ENCODE results near the gene CDH26. TPM values are rescaled to one million over a fixed set of nuclear protein-coding genes. Genes with fewer than 3 reads are reported as not detected.

The CDH26 gene
- total RNA-seq, 2 experiments from 2014 or later, result 0.53 to 0.86 TPM

DNA sequence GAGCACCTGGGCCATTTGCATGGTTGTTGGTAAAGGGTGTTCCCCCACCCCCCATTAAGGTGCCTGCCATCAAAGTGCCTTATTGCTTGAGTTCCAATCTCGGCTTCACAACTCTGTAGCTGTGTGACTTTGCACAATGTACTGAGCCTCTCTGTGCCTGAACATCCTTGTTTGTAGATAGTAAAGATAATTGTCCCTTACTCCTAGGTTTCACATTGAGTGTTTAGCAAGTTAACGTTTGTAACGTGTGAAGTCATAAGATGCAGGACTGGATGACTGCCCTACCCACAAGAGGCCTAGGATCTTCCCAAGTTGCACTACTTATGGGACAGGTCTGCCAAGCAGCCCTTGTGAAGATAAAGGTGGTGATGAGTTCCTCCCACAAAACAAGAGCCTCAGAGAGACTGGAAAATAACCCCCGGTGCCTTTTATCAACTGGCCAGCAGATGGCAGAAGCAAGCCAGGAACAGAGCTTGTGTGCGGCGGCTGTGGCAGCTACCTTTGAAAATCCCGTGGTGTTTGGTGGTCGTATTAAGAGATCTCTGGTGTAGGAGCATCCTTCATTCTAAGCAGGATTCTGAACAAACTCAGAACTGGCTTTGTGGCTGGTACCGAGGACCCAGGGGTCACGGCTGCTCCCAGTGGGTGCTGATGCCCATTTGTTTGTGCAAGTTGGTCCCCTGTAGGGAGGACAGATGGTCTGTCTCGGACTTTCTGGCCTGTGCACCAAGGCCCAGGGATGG lies 99.1 kb downstream of the CDH26 start:
- Mint-ChIP-seq H3K27me3 (peaks cover 2% of the 10 kb centered on the region), H3K36me3 (ENCODE audit: low read depth) (peaks cover 14% of the 10 kb centered on the region), H3K4me3 (peak overlapping the region; percentile 84), H3K4me1 (peaks cover 62% of the 10 kb centered on the region), H3K9me3 (no peaks in the 10 kb centered on the region), H3K27ac (peak overlapping the region; percentile 88)
- DNase-seq, result peak; percentile 79
- ChIA-PET CTCF (interaction anchor here (0.7 to 4.3 kb wide), 22 partner anchors 9 to 1205 kb away, joined by 3 to 29 read pairs (median 5); partner anchors contain the start of genes FAM217B, PPP1R3D and SYCP2), POLR2A (interaction anchor here (1.1 to 5.3 kb wide), 6 partner anchors 9 to 123 kb away, joined by 3 to 40 read pairs (median 4); partner anchors contain the start of genes FAM217B and PPP1R3D)

- Mint-ChIP-seq H3K4me1 (peaks cover 66% of the 10 kb centered on the region), H3K9me3 (no peaks in the 10 kb centered on the region), H3K36me3 (ENCODE audit: low read depth) (peaks cover 19% of the 10 kb centered on the region), H3K4me3 (peak overlapping the region; percentile 84), H3K27ac (peak overlapping the region; percentile 88), H3K27me3 (peaks cover under 1% of the 10 kb centered on the region)
- ChIA-PET POLR2A (interaction anchor here (1.1 to 5.3 kb wide), 4 partner anchors 13 to 124 kb away, joined by 3 to 40 read pairs (median 6); partner anchors contain the start of genes FAM217B and PPP1R3D), CTCF (interaction anchor here (0.7 to 4.3 kb wide), 24 partner anchors 8 to 1205 kb away, joined by 3 to 29 read pairs (median 5); partner anchors contain the start of genes FAM217B, PPP1R3D and SYCP2)
- DNase-seq, result peak; percentile 53
These were observed 99.9 kb downstream of the CDH26 start for GRCh38 chr20:60057866-60058807.

DNA sequence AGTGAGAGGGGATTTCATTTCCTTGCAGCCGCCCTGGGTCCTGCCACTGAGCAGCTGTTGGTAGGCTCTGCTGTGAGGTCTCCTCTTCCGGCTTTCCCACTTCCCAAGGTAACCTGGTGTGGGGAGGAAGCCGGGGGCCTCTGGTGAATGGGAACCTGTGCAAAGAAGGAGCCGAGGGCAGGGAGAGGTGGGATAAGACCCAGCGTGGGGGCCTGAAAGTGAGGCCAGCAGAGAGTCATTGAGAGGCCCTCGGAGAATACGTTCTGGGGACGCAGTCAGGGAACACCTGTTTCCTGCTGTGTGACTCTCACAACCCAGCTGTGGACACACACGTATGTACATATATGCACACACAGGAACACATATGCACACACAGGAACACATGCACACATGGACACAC lies 100.7 kb downstream of the CDH26 start:
- no peak for DNase-seq
- H3K27me3 Mint-ChIP-seq, result no peaks in the 10 kb centered on the region
- H3K4me1 Mint-ChIP-seq, result peaks cover 71% of the 10 kb centered on the region
- H3K9me3 Mint-ChIP-seq, result no peaks in the 10 kb centered on the region
- H3K4me3 Mint-ChIP-seq, result peak overlapping the region; percentile 84
- ChIA-PET POLR2A (interaction anchor here (5.3 kb wide), 1 partner anchor 118 kb away, joined by 40 read pairs; the partner anchor contains the start of genes FAM217B and PPP1R3D), CTCF (interaction anchor here (0.7 to 4.3 kb wide), 6 partner anchors 110 to 1102 kb away, joined by 3 to 29 read pairs (median 10); partner anchors contain the start of genes FAM217B and PPP1R3D)
- peak overlapping the region; percentile 88 for H3K27ac Mint-ChIP-seq
- H3K36me3 Mint-ChIP-seq (ENCODE audit: low read depth), result peaks cover 26% of the 10 kb centered on the region

DNA sequence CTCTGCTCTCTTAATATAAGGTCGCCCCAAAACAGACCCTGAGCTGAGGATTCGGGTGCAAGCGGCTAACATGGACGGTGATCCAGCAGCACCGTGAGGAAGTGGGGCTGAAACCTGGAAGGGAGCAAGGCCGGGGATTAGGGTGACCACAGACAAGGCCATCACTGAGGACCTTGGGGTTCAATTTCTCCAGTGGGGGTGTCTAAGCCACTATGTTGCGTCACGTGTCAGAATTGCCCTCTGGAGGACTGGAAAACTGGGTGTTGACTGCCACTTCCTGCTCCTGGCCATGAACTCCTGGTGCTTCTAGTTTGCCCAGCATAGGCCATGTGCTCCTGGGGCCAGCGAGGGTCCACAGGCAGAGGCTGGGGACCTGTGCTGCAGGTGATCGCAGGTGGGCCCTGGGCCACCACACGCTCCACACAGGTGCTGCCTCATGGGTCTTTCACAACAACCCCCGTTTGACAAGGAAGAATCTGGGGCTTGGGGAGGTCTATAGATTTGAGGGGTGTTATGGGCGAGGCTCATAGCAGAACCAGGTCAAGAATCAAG lies 101.9 kb downstream of the CDH26 start:
- no peak overlapping the region for H3K27ac Mint-ChIP-seq
- peaks cover 37% of the 10 kb centered on the region for H3K36me3 Mint-ChIP-seq (ENCODE audit: low read depth)
- no peak for DNase-seq
- H3K27me3 Mint-ChIP-seq, result no peaks in the 10 kb centered on the region
- no peaks in the 10 kb centered on the region for H3K9me3 Mint-ChIP-seq
- H3K4me1 Mint-ChIP-seq, result peaks cover 68% of the 10 kb centered on the region
- ChIA-PET CTCF (interaction anchor here (0.7 kb wide), 1 partner anchor 13 kb away, joined by 3 read pairs; no protein-coding TSS in a partner anchor), POLR2A (no interaction called here)
- H3K4me3 Mint-ChIP-seq, result no peak overlapping the region

GRCh38 chr20:60060593-60060992 lies 102.4 kb downstream of the CDH26 start:
- H3K27me3 Mint-ChIP-seq, result no peaks in the 10 kb centered on the region
- POLR2A ChIA-PET, result no interaction called here
- no peak overlapping the region for H3K4me3 Mint-ChIP-seq
- no peak overlapping the region for H3K27ac Mint-ChIP-seq
- peaks cover 3% of the 10 kb centered on the region for H3K9me3 Mint-ChIP-seq
- no peak for DNase-seq
- CTCF ChIA-PET, result no interaction called here
- peaks cover 41% of the 10 kb centered on the region for H3K36me3 Mint-ChIP-seq (ENCODE audit: low read depth)
- H3K4me1 Mint-ChIP-seq, result peaks cover 63% of the 10 kb centered on the region

- ChIA-PET POLR2A (no interaction called here), CTCF (no interaction called here)
These were observed 104.3 kb downstream of the CDH26 start for GRCh38 chr20:60062431-60063047.

DNA sequence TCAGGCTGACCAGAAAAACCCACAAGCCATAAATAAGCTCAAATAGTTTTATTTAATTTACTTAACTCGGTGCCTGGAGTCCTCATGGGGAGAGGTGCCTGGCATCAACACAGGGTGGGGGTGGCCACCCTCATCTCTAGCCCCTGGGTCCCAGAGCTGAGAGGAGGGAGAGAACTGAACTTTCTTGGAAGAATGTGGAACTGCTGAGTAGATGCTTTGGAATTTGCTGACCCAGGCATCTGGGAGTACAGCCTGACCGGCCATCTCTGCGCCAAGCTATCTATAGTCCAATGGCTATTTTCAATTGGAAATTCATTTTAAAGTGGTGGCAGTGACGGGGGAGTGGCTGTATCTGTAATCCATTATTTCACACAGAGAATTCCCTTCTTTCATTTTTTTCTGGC lies 104.8 kb downstream of the CDH26 start:
- Mint-ChIP-seq H3K4me3 (no peak overlapping the region), H3K36me3 (ENCODE audit: low read depth) (peaks cover 60% of the 10 kb centered on the region), H3K27me3 (no peaks in the 10 kb centered on the region), H3K4me1 (peaks cover 40% of the 10 kb centered on the region), H3K27ac (no peak overlapping the region), H3K9me3 (peaks cover 10% of the 10 kb centered on the region)
- CTCF ChIA-PET, result no interaction called here
- POLR2A ChIA-PET, result no interaction called here
- no peak for DNase-seq

More at GRCh38 chr20:60062431-60063047, 104.3 kb downstream of the CDH26 start:
- Mint-ChIP-seq H3K27me3 (no peaks in the 10 kb centered on the region), H3K27ac (no peak overlapping the region), H3K9me3 (peaks cover 10% of the 10 kb centered on the region), H3K36me3 (ENCODE audit: low read depth) (peaks cover 57% of the 10 kb centered on the region), H3K4me3 (no peak overlapping the region), H3K4me1 (peaks cover 45% of the 10 kb centered on the region)
- DNase-seq, result no peak

GRCh38 chr20:60063739-60064380 lies 105.6 kb downstream of the CDH26 start:
- ChIA-PET POLR2A (no interaction called here), CTCF (no interaction called here)
- Mint-ChIP-seq H3K27me3 (no peaks in the 10 kb centered on the region), H3K9me3 (peaks cover 10% of the 10 kb centered on the region), H3K4me3 (no peak overlapping the region), H3K4me1 (peaks cover 34% of the 10 kb centered on the region), H3K36me3 (ENCODE audit: low read depth) (peaks cover 61% of the 10 kb centered on the region), H3K27ac (peak overlapping the region; percentile 24)
- no peak for DNase-seq

Other genes starting within 250 kb of the CDH26 start
- gene SYCP2, start 24.8 kb upstream of the CDH26 start, total RNA-seq, result 1 to 10 TPM; 5.4 to 7.9 TPM
- 10 to 100 TPM in 1 of 2 experiments, 1 to 10 TPM in 1; 9.7 to 10.3 TPM for gene PPP1R3D, start 18.1 kb upstream of the CDH26 start, total RNA-seq
- 10 to 100 TPM; 26.5 to 27.4 TPM for gene FAM217B, start 18.0 kb upstream of the CDH26 start, total RNA-seq